Measurements from ENCODE around the gene HPN.

The HPN gene

GRCh38 chr19:35108730-35109129, 67.2 kb downstream of the HPN start:
- no peak for FAIRE-seq

- FAIRE-seq: no peak
These were observed 68.0 kb downstream of the HPN start for GRCh38 chr19:35109395-35110112.

GRCh38 chr19:35110974-35111373, 69.5 kb downstream of the HPN start:
- no peak for FAIRE-seq

- FAIRE-seq: no peak
These were observed 71.6 kb downstream of the HPN start for GRCh38 chr19:35112995-35113688.

- no peak for FAIRE-seq
These were observed 73.0 kb downstream of the HPN start for GRCh38 chr19:35114353-35115176.

- FAIRE-seq: no peak
These were observed 73.8 kb downstream of the HPN start, which contains the start of gene FXYD3 for GRCh38 chr19:35115177-35115951. Gene FXYD3, plus strand, starts transcription at chr19:35115823. Its CDS starts 3,554 bp downstream, at chr19:35119377.

Measured in islet of Langerhans (tissue), 1 donor.